SK-N-SH treated with all-trans-retinoic acid at 6 μM for 48 hours (cell line): ENCODE data around the gene PIGL.

Source experiments
- ATAC-seq: fragments of 200-7000 bp; cut with Tn5 transposase; 3 replicates; pipeline ENCODE4 v1.9.1; 2020; ENCODE audit warnings: mild to moderate bottlenecking, moderate library complexity
- BACH2 ChIP-seq: fragments of 250-450 bp; sonication (Bioruptor Pico); IDR thresholded peaks from 2 replicates; pipeline ENCODE4 v1.9.0; 2021; ENCODE audit warnings: mild to moderate bottlenecking, borderline replicate concordance
- CREB5 ChIP-seq: fragments of 250-450 bp; sonication (Bioruptor Pico); IDR thresholded peaks from 2 replicates; pipeline ENCODE4 v1.5.1; 2020; ENCODE audit warnings: low read depth, mild to moderate bottlenecking, moderate library complexity
- CSDC2 ChIP-seq: fragments of 250-450 bp; sonication (Bioruptor Pico); IDR thresholded peaks from 2 replicates; pipeline ENCODE4 v1.5.0; 2020; ENCODE audit warnings: mild to moderate bottlenecking, moderate library complexity
- ESRRG ChIP-seq: fragments of 250-450 bp; sonication (Bioruptor Pico); IDR thresholded peaks from 2 replicates; pipeline ENCODE4 v1.6.1; 2021; ENCODE audit warnings: mild to moderate bottlenecking
- GLIS3 ChIP-seq: fragments of 250-450 bp; sonication (Bioruptor Pico); IDR thresholded peaks from 2 replicates; pipeline ENCODE4 v1.5.0; 2020; ENCODE audit warnings: mild to moderate bottlenecking, moderate library complexity
- ISL1 ChIP-seq: fragments of 250-450 bp; sonication (Bioruptor Pico); IDR thresholded peaks from 2 replicates; pipeline ENCODE4 v2.1.2; 2022; ENCODE audit warnings: mild to moderate bottlenecking, moderate library complexity
- OSR1 ChIP-seq: fragments of 250-450 bp; sonication (Bioruptor Pico); IDR thresholded peaks from 2 replicates; pipeline ENCODE4 v1.8.0; 2022; ENCODE audit warnings: moderate library complexity, mild to moderate bottlenecking, inconsistent platforms
- PATZ1 ChIP-seq: fragments of 250-450 bp; sonication (Bioruptor Pico); IDR thresholded peaks from 2 replicates; pipeline ENCODE4 v1.8.0; 2020; ENCODE audit warnings: mild to moderate bottlenecking, moderate library complexity, borderline replicate concordance
- PPARA ChIP-seq: fragments of 250-450 bp; sonication (Bioruptor Pico); IDR thresholded peaks from 2 replicates; pipeline ENCODE4 v1.5.0; 2020; ENCODE audit warnings: mild to moderate bottlenecking, borderline replicate concordance
- RARB ChIP-seq: fragments of 250-450 bp; sonication (Bioruptor Pico); IDR thresholded peaks from 2 replicates; pipeline ENCODE4 v1.8.0; 2021; ENCODE audit warnings: mild to moderate bottlenecking, moderate library complexity
- SNAI2 ChIP-seq: fragments of 250-450 bp; sonication (Bioruptor Pico); IDR thresholded peaks from 2 replicates; pipeline ENCODE4 v1.5.0; 2020; ENCODE audit warnings: mild to moderate bottlenecking, moderate library complexity
- TCF4 ChIP-seq: fragments of 250-450 bp; sonication (Bioruptor Pico); IDR thresholded peaks from 2 replicates; pipeline ENCODE4 v1.8.0; 2021; ENCODE audit warnings: mild to moderate bottlenecking, moderate library complexity, borderline replicate concordance
- TOX ChIP-seq: fragments of 250-450 bp; sonication (Bioruptor Pico); IDR thresholded peaks from 2 replicates; pipeline ENCODE4 v1.8.0; 2021; ENCODE audit warnings: mild to moderate bottlenecking, moderate library complexity, borderline replicate concordance
- ZC3H10 ChIP-seq: fragments of 250-450 bp; sonication (Bioruptor Pico); IDR thresholded peaks from 2 replicates; pipeline ENCODE4 v1.5.1; 2021; ENCODE audit warnings: mild to moderate bottlenecking, moderate library complexity
- ZFP3 ChIP-seq: fragments of 250-450 bp; sonication (Bioruptor Pico); IDR thresholded peaks from 2 replicates; pipeline ENCODE4 v1.5.0; 2020; ENCODE audit warnings: mild to moderate bottlenecking, moderate library complexity
- ZFP30 ChIP-seq: fragments of 450-650 bp; formaldehyde crosslinking; IDR thresholded peaks from 2 replicates; pipeline ENCODE4 v1.5.0; 2022; ENCODE audit warnings: mild to moderate bottlenecking, moderate library complexity
- ZNF565 ChIP-seq: fragments of 450-650 bp; formaldehyde crosslinking; conservative IDR thresholded peaks from 2 replicates; pipeline ENCODE4 v1.5.0; 2020; ENCODE audit warnings: low read depth, mild to moderate bottlenecking, moderate library complexity
- ZNF70 ChIP-seq: fragments of 450-650 bp; formaldehyde crosslinking; IDR thresholded peaks from 2 replicates; pipeline ENCODE4 v1.5.0; 2020; ENCODE audit warnings: mild to moderate bottlenecking, moderate library complexity
- ZNF8 ChIP-seq: fragments of 450-650 bp; formaldehyde crosslinking; IDR thresholded peaks from 2 replicates; pipeline ENCODE4 v1.5.0; 2020; ENCODE audit warnings: mild to moderate bottlenecking, moderate library complexity
- TF ChIP-seq, protein P1 (sequence below): fragments of 250-450 bp; sonication (Bioruptor Pico); IDR thresholded peaks from 2 replicates; pipeline ENCODE4 v1.5.0; 2020; ENCODE audit warnings: mild to moderate bottlenecking, moderate library complexity
- TF ChIP-seq, protein P2 (sequence below): fragments of 250-450 bp; sonication (Bioruptor Pico); IDR thresholded peaks from 2 replicates; pipeline ENCODE4 v1.5.1; 2021; ENCODE audit warnings: mild to moderate bottlenecking, moderate library complexity
- TF ChIP-seq, protein P3 (sequence below): fragments of 250-450 bp; sonication (Bioruptor Pico); IDR thresholded peaks from 2 replicates; pipeline ENCODE4 v1.8.0; 2021; ENCODE audit warnings: low read depth, mild to moderate bottlenecking, moderate library complexity, borderline replicate concordance

PIGL gene

DNA sequence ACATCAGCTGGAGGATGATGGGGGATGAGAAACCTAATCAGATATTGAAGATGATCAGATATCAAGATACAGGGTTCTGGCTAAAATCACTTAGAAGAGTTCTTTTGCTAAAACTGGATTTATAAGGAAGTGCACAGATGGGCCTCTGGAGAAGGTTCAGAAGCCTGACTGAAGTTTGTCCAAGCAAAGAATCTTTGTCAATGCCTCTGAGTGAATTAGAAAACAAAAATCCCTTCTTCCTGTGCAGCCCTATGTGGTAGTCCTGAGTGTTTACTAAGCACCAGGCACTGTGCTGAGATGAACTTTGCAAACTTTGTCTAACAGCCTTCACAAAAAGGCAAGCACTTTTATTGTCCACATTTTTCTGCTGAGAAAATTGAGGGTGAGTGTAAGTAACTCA, 147.6 kb downstream of the PIGL start:
- ATAC-seq = peak; percentile 38
- TF ChIP-seq PATZ1 (CRISPR knock-in tag) (no peak), ZC3H10 (CRISPR knock-in tag) (no peak), ZNF8 (CRISPR knock-in tag) (no peak), TCF4 (CRISPR knock-in tag) (no peak)

DNA sequence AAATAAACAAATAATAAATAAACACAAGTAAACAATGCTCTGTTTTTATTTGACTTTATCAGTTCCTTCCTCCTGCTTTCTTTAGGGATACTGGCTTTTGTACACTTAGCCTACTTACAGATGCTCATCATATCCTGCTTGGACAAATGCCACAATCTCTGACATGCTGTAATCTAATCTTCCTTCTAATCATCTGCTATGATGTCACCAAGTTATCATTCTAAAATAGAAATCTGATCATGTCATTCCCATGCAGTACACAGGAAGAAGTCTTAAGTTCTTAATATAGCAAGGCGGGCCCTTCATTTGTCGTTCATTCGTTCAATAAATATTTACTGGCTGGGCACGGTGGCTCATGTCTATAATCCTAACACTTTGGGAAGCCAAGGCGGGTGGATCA, 154.7 kb downstream of the PIGL start:
- no peak for TF ChIP-seq ZFP3 (CRISPR knock-in tag)
- no peak for TF ChIP-seq TOX (CRISPR knock-in tag)
- TF ChIP-seq ZNF70 = no peak
- TF ChIP-seq, protein P1, sequence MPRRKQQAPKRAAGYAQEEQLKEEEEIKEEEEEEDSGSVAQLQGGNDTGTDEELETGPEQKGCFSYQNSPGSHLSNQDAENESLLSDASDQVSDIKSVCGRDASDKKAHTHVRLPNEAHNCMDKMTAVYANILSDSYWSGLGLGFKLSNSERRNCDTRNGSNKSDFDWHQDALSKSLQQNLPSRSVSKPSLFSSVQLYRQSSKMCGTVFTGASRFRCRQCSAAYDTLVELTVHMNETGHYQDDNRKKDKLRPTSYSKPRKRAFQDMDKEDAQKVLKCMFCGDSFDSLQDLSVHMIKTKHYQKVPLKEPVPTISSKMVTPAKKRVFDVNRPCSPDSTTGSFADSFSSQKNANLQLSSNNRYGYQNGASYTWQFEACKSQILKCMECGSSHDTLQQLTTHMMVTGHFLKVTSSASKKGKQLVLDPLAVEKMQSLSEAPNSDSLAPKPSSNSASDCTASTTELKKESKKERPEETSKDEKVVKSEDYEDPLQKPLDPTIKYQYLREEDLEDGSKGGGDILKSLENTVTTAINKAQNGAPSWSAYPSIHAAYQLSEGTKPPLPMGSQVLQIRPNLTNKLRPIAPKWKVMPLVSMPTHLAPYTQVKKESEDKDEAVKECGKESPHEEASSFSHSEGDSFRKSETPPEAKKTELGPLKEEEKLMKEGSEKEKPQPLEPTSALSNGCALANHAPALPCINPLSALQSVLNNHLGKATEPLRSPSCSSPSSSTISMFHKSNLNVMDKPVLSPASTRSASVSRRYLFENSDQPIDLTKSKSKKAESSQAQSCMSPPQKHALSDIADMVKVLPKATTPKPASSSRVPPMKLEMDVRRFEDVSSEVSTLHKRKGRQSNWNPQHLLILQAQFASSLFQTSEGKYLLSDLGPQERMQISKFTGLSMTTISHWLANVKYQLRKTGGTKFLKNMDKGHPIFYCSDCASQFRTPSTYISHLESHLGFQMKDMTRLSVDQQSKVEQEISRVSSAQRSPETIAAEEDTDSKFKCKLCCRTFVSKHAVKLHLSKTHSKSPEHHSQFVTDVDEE (CRISPR knock-in tag) = 0 out of 2 replicates have a peak, but pooled peaks have one; percentile 31
- no peak for TF ChIP-seq OSR1 (CRISPR knock-in tag)
- TF ChIP-seq BACH2 (CRISPR knock-in tag) = no peak
- TF ChIP-seq PATZ1 (CRISPR knock-in tag) = no peak
- TF ChIP-seq GLIS3 (CRISPR knock-in tag) = no peak
- TF ChIP-seq ZC3H10 (CRISPR knock-in tag) = no peak
- TF ChIP-seq CREB5 (CRISPR knock-in tag) = peak; percentile 73; the same call in 1 of the 2 replicates
- no peak for TF ChIP-seq ZFP30 (CRISPR knock-in tag)
- TF ChIP-seq, protein P2, sequence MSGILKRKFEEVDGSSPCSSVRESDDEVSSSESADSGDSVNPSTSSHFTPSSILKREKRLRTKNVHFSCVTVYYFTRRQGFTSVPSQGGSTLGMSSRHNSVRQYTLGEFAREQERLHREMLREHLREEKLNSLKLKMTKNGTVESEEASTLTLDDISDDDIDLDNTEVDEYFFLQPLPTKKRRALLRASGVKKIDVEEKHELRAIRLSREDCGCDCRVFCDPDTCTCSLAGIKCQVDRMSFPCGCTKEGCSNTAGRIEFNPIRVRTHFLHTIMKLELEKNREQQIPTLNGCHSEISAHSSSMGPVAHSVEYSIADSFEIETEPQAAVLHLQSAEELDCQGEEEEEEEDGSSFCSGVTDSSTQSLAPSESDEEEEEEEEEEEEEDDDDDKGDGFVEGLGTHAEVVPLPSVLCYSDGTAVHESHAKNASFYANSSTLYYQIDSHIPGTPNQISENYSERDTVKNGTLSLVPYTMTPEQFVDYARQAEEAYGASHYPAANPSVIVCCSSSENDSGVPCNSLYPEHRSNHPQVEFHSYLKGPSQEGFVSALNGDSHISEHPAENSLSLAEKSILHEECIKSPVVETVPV = no peak
- no peak for TF ChIP-seq ZNF565
- TF ChIP-seq TCF4 (CRISPR knock-in tag) = no peak; the same call in 1 of the 2 replicates
- TF ChIP-seq ESRRG (CRISPR knock-in tag) = no peak
- TF ChIP-seq SNAI2 = no peak
- TF ChIP-seq ISL1 (CRISPR knock-in tag) = peak; percentile 28
- no peak for TF ChIP-seq RARB
- no peak for TF ChIP-seq ZNF8 (CRISPR knock-in tag)
- TF ChIP-seq PPARA (CRISPR knock-in tag) = no peak
- TF ChIP-seq, protein P3, sequence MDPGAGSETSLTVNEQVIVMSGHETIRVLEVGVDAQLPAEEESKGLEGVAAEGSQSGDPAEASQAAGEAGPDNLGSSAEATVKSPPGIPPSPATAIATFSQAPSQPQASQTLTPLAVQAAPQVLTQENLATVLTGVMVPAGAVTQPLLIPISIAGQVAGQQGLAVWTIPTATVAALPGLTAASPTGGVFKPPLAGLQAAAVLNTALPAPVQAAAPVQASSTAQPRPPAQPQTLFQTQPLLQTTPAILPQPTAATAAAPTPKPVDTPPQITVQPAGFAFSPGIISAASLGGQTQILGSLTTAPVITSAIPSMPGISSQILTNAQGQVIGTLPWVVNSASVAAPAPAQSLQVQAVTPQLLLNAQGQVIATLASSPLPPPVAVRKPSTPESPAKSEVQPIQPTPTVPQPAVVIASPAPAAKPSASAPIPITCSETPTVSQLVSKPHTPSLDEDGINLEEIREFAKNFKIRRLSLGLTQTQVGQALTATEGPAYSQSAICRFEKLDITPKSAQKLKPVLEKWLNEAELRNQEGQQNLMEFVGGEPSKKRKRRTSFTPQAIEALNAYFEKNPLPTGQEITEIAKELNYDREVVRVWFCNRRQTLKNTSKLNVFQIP (CRISPR knock-in tag) = no peak
- no peak for TF ChIP-seq CSDC2 (CRISPR knock-in tag)
- ATAC-seq = peak; percentile 84
